Astrocyte (in vitro differentiated cells and primary cell): ENCODE data around the gene TMIE. TPM values are rescaled to one million over a fixed set of nuclear protein-coding genes. Genes with fewer than 3 reads are reported as not detected.

Experiments used
- DNase-seq: peaks from one replicate; pipeline ENCODE4 v3.0.0-alpha.2; 2010; ENCODE audit warnings: low read depth
- FAIRE-seq: peaks from 2 replicates; lab custom pipeline; 2011; peaks lifted over from hg19 to GRCh38; lab: Jason Lieb, UNC
- H2AFZ ChIP-seq: 2 replicates; pipeline ENCODE4 v1.6.0; 2012; ENCODE audit warnings: low read depth, low read length, inconsistent platforms
- H3K27ac ChIP-seq: 2 replicates; pipeline ENCODE4 v1.5.1; 2011; ENCODE audit warnings: low read depth, low read length, inconsistent platforms
- H3K27me3 ChIP-seq: 2 replicates; pipeline ENCODE4 v1.6.0; 2011; ENCODE audit warnings: low read length, inconsistent platforms; ENCODE audit not compliant: insufficient read depth
- H3K36me3 ChIP-seq: 2 replicates; pipeline ENCODE4 v1.5.1; 2011; ENCODE audit warnings: low read length, inconsistent platforms; ENCODE audit not compliant: insufficient read depth
- H3K4me1 ChIP-seq: 2 replicates; pipeline ENCODE4 v1.5.1; 2011; ENCODE audit warnings: low read length, inconsistent platforms; ENCODE audit not compliant: insufficient read depth
- H3K4me2 ChIP-seq: 2 replicates; pipeline ENCODE4 v1.6.0; 2012; ENCODE audit warnings: low read length, inconsistent platforms
- H3K4me3 ChIP-seq: 2 replicates; pipeline ENCODE4 v1.5.1; 2011; ENCODE audit warnings: low read depth, mild to moderate bottlenecking, low read length, inconsistent platforms; ENCODE audit not compliant: insufficient read depth
- H3K79me2 ChIP-seq: 2 replicates; pipeline ENCODE4 v1.6.0; 2012; ENCODE audit warnings: mild to moderate bottlenecking, low read length, inconsistent platforms; ENCODE audit not compliant: insufficient read depth
- H3K9ac ChIP-seq: 2 replicates; pipeline ENCODE4 v1.6.0; 2012; ENCODE audit warnings: mild to moderate bottlenecking, low read length, inconsistent platforms
- H3K9me3 ChIP-seq: 2 replicates; pipeline ENCODE4 v1.5.1; 2012; ENCODE audit warnings: low read depth, mild to moderate bottlenecking, low read length, inconsistent platforms; ENCODE audit not compliant: insufficient read depth
- H4K20me1 ChIP-seq: 2 replicates; pipeline ENCODE4 v1.6.0; 2012; ENCODE audit warnings: low read length, inconsistent platforms; ENCODE audit not compliant: insufficient read depth
- H3K27ac Mint-ChIP-seq: one replicate; pipeline ENCODE4 v1.8.0; 2021; ENCODE audit warnings: mild to moderate bottlenecking, mixed read lengths; ENCODE audit not compliant: unreplicated experiment
- H3K27me3 Mint-ChIP-seq: one replicate; pipeline ENCODE4 v1.8.0; 2021; ENCODE audit warnings: low read depth, mixed read lengths; ENCODE audit not compliant: unreplicated experiment
- H3K36me3 Mint-ChIP-seq: one replicate; pipeline ENCODE4 v1.8.0; 2021; ENCODE audit warnings: low read depth, mixed read lengths; ENCODE audit not compliant: unreplicated experiment
- H3K4me1 Mint-ChIP-seq: one replicate; pipeline ENCODE4 v1.8.0; 2021; ENCODE audit warnings: low read depth, mixed read lengths; ENCODE audit not compliant: unreplicated experiment
- H3K4me3 Mint-ChIP-seq: one replicate; pipeline ENCODE4 v1.8.0; 2021; ENCODE audit warnings: mild to moderate bottlenecking, moderate library complexity, mixed read lengths; ENCODE audit not compliant: unreplicated experiment
- H3K9me3 Mint-ChIP-seq: one replicate; pipeline ENCODE4 v1.8.0; 2021; ENCODE audit warnings: mild to moderate bottlenecking, mixed read lengths; ENCODE audit not compliant: unreplicated experiment
- EZH2 ChIP-seq: IDR thresholded peaks from 2 replicates; pipeline ENCODE4 v1.6.1; 2012; ENCODE audit warnings: mild to moderate bottlenecking, low read length, inconsistent platforms; ENCODE audit not compliant: insufficient read depth
- total RNA-seq: library from RNA; stranded (reverse); gene quantifications from 2 replicates; pipeline ENCODE4 v1.2.1, GENCODE V29; 2021
- TF ChIP-seq, protein P1 (sequence below): IDR thresholded peaks from 2 replicates; pipeline ENCODE4 v1.5.1; 2011; ENCODE audit warnings: low read depth, mild to moderate bottlenecking, inconsistent platforms, low read length, moderate library complexity; ENCODE audit not compliant: insufficient read depth

Gene TMIE
- total RNA-seq, 1 donor from 2014 or later: 0.34 TPM

DNA sequence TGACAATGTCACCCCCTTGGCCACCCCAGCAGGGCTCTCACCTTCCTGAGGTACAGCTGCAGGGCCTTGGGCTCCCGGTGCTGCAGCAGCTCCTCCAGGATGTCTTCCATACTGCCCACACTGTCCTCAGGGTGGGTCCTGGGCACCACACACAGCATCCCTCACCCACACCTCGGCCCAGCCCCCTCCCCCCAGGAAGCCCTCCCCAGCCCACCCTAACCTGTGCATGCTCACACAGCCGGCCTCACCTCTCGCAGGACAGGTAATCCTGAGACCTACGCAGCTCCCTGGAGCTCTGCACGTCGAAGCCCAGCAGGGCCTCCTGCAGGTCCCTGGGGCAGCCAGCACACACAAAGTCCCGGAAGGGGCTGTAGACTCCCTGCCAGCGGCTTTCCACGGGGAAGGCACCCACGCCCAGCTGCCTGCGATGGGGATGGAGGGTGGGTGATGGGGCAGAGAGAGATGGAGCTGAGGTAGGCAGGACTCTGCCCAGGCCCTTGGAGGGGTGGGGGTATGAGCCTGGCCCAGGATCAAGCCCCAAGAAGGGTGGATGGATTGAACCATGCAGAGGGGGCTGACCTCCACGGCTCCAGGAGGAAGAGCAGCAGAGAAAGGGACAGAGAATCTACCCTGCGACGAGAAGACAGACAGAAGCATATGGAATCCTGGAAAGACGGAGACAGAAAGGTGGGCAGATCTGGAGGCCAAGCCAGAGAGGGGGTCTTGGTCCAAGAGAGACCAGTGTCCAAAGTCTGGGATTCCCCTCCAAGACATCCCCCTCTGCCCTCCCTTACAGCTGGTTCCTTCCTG, 24.4 kb upstream of the TMIE start:
- DNase-seq (no peak), FAIRE-seq (no peak)
- Mint-ChIP-seq H3K9me3 (peaks cover 8% of the 10 kb centered on the region), H3K36me3 (peaks cover 33% of the 10 kb centered on the region), H3K4me3 (no peak overlapping the region), H3K27me3 (peaks cover 31% of the 10 kb centered on the region), H3K27ac (no peak overlapping the region), H3K4me1 (no peaks in the 10 kb centered on the region)
- Histone ChIP-seq H2AFZ (no peak overlapping the region), H3K4me1 (no peaks in the 10 kb centered on the region), H3K36me3 (no peaks in the 10 kb centered on the region), H3K9me3 (no peaks in the 10 kb centered on the region), H3K9ac (no peak overlapping the region), H3K79me2 (no peaks in the 10 kb centered on the region), H4K20me1 (no peaks in the 10 kb centered on the region), H3K4me2 (no peak overlapping the region), H3K27me3 (no peaks in the 10 kb centered on the region), H3K4me3 (no peak overlapping the region), H3K27ac (no peak overlapping the region)
- TF ChIP-seq, protein P1, sequence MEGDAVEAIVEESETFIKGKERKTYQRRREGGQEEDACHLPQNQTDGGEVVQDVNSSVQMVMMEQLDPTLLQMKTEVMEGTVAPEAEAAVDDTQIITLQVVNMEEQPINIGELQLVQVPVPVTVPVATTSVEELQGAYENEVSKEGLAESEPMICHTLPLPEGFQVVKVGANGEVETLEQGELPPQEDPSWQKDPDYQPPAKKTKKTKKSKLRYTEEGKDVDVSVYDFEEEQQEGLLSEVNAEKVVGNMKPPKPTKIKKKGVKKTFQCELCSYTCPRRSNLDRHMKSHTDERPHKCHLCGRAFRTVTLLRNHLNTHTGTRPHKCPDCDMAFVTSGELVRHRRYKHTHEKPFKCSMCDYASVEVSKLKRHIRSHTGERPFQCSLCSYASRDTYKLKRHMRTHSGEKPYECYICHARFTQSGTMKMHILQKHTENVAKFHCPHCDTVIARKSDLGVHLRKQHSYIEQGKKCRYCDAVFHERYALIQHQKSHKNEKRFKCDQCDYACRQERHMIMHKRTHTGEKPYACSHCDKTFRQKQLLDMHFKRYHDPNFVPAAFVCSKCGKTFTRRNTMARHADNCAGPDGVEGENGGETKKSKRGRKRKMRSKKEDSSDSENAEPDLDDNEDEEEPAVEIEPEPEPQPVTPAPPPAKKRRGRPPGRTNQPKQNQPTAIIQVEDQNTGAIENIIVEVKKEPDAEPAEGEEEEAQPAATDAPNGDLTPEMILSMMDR: no peak
- TF ChIP-seq EZH2: no peak

DNA sequence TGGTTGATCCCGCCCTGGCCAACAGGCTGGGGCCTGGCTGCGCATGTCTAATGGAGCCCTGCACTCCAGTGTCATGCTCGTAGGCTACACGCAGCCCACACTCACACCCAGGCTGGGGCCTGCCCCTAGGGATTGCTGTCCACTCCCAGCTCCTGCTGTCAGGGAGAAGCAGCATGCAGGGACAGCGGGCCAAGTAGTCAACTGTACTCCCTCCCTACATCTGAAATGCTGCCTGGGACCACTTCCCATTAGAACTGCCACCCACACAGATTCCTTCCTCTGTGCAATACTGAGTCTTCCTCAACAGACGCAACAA, 23.8 kb upstream of the TMIE start:
- H3K36me3 Mint-ChIP-seq: peaks cover 36% of the 10 kb centered on the region
- H4K20me1 ChIP-seq: no peaks in the 10 kb centered on the region
- H3K27me3 ChIP-seq: no peaks in the 10 kb centered on the region
- peaks cover 8% of the 10 kb centered on the region for H3K9me3 Mint-ChIP-seq
- DNase-seq (peak; percentile 11), FAIRE-seq (no peak)
- no peak overlapping the region for H3K4me3 ChIP-seq
- no peak overlapping the region for H3K4me2 ChIP-seq
- H3K27me3 Mint-ChIP-seq: peaks cover 36% of the 10 kb centered on the region
- H3K27ac ChIP-seq: no peak overlapping the region
- H3K4me3 Mint-ChIP-seq: no peak overlapping the region
- H3K9me3 ChIP-seq: no peaks in the 10 kb centered on the region
- no peak overlapping the region for H3K27ac Mint-ChIP-seq
- no peaks in the 10 kb centered on the region for H3K36me3 ChIP-seq
- H3K79me2 ChIP-seq: no peaks in the 10 kb centered on the region
- no peaks in the 10 kb centered on the region for H3K4me1 Mint-ChIP-seq
- H3K9ac ChIP-seq: no peak overlapping the region
- no peak overlapping the region for H2AFZ ChIP-seq
- TF ChIP-seq, protein P1: no peak
- TF ChIP-seq EZH2: no peak
- no peaks in the 10 kb centered on the region for H3K4me1 ChIP-seq

DNA sequence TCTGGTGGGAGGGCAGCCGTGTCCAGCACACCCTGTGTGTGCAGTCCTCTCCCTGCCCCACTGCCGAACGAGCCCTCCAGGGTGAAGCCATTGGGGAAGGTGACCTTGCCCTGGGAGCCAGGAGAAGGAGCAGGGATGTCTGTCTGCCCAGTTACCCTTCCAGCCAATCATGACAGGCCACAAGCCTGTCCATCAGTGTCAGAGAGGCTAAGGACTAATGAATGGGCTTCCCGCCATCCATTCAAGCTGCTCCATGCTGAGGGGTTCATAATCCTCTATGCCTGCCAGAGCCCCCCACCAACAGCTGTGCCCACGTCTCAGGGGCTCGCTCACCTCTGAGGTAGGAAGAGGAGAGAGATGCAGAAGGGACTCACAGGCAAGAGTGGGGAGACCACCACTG, 22.9 kb upstream of the TMIE start:
- no peak overlapping the region for H3K4me2 ChIP-seq
- no peak for FAIRE-seq
- no peak overlapping the region for H2AFZ ChIP-seq
- Mint-ChIP-seq H3K9me3 (peaks cover 8% of the 10 kb centered on the region), H3K4me3 (no peak overlapping the region), H3K4me1 (no peaks in the 10 kb centered on the region), H3K27me3 (peaks cover 38% of the 10 kb centered on the region), H3K27ac (no peak overlapping the region), H3K36me3 (peaks cover 34% of the 10 kb centered on the region)
- H3K9ac ChIP-seq: no peak overlapping the region
- no peak for DNase-seq
- no peaks in the 10 kb centered on the region for H3K36me3 ChIP-seq
- TF ChIP-seq, protein P1: no peak
- TF ChIP-seq EZH2: no peak
- no peaks in the 10 kb centered on the region for H4K20me1 ChIP-seq
- H3K27me3 ChIP-seq: no peaks in the 10 kb centered on the region
- H3K4me1 ChIP-seq: no peaks in the 10 kb centered on the region
- H3K9me3 ChIP-seq: no peaks in the 10 kb centered on the region
- no peak overlapping the region for H3K27ac ChIP-seq
- H3K79me2 ChIP-seq: no peaks in the 10 kb centered on the region
- no peak overlapping the region for H3K4me3 ChIP-seq
